SK-N-SH (cell line): Measurements from ENCODE around the gene DCP1B. TPM values are rescaled to one million over a fixed set of nuclear protein-coding genes. Genes with fewer than 3 reads are reported as not detected.

ENCODE experiments used
- CTCF ChIA-PET: fragments of 300-600, 350-600 bp; formaldehyde crosslinking; extraction: SDS; loops from one replicate; lab custom pipeline; 2021; lab: Yijun Ruan, JAX
- POLR2A ChIA-PET: fragments of 350-600 bp; sonication (Branson Sonifier 250); formaldehyde crosslinking; extraction: SDS; loops from one replicate; lab custom pipeline; 2020; ENCODE audit warnings: antibody characterized with exemption, inconsistent platforms; lab: Yijun Ruan, JAX
- DNase-seq: peaks from one replicate; pipeline ENCODE4 v3.0.0; 2012
- H2AFZ ChIP-seq: fragments of 200-600 bp; sonication (generic); 2 replicates; pipeline ENCODE4 v1.8.1; 2016; ENCODE audit warnings: antibody characterized with exemption, mild to moderate bottlenecking, low read depth
- H3F3A ChIP-seq: fragments of 200-600 bp; sonication (generic); replicated peaks from 2 replicates; pipeline ENCODE3; 2016; ENCODE audit warnings: antibody characterized with exemption, mild to moderate bottlenecking; ENCODE audit not compliant: insufficient read depth
- H3K27ac ChIP-seq, 2 experiments: fragments of 200-500 bp in 1 of 2; fragments of 200-600 bp in 1 of 2; sonication (Bioruptor generic) in 1 of 2; sonication (generic), shearing (Covaris generic) in 1 of 2; 2 replicates each; pipeline versions ENCODE4 v1.5.1 to v1.6.1; 2014 to 2016; ENCODE audit warnings: low read depth in 2 of 2, inconsistent platforms in 1 of 2, low read length in 1 of 2, mild to moderate bottlenecking in 1 of 2, mixed read lengths in 1 of 2
- H3K27me3 ChIP-seq: fragments of 200-600 bp; sonication (generic), shearing (Covaris generic); 2 replicates; pipeline ENCODE4 v1.6.1; 2016; ENCODE audit warnings: mixed run types; ENCODE audit not compliant: insufficient read depth
- H3K36me3 ChIP-seq, 2 experiments: fragments of 200-500 bp in 1 of 2; fragments of 200-600 bp in 1 of 2; sonication (Bioruptor generic) in 1 of 2; sonication (generic) in 1 of 2; replicated peaks in 1 of 2; 2 replicates each; pipeline versions ENCODE3 to v1.5.1; 2014 to 2016; ENCODE audit warnings: low read length in 1 of 2, mild to moderate bottlenecking in 1 of 2; ENCODE audit not compliant: insufficient read depth in 2 of 2, control insufficient read depth in 1 of 2
- H3K4me1 ChIP-seq, 2 experiments: fragments of 200-500 bp in 1 of 2; fragments of 200-600 bp in 1 of 2; sonication (Bioruptor generic) in 1 of 2; sonication (generic), shearing (Covaris generic) in 1 of 2; 2 replicates each; pipeline versions ENCODE4 v1.5.1 to v1.6.1; 2014 to 2016; ENCODE audit warnings: low read depth in 1 of 2, low read length in 1 of 2, mixed run types in 1 of 2; ENCODE audit not compliant: insufficient read depth in 2 of 2, control insufficient read depth in 1 of 2
- H3K4me2 ChIP-seq: fragments of 200-600 bp; sonication (generic), shearing (Covaris generic); 2 replicates; pipeline ENCODE4 v1.6.1; 2017; ENCODE audit warnings: mixed run types
- H3K4me3 ChIP-seq, 2 experiments: fragments of 200-500 bp in 1 of 2; fragments of 200-600 bp in 1 of 2; sonication (Bioruptor generic) in 1 of 2; sonication (generic), shearing (Covaris generic) in 1 of 2; 2 replicates each; pipeline versions ENCODE4 v1.5.1 to v1.8.1; 2014 to 2016; ENCODE audit warnings: low read depth in 2 of 2, inconsistent platforms in 1 of 2, low read length in 1 of 2, mild to moderate bottlenecking in 1 of 2, mixed read lengths in 1 of 2, moderate library complexity in 1 of 2
- H3K79me2 ChIP-seq: fragments of 200-600 bp; sonication (generic); 2 replicates; pipeline ENCODE4 v1.8.1; 2017; ENCODE audit warnings: mild to moderate bottlenecking; ENCODE audit not compliant: insufficient read depth
- H3K9ac ChIP-seq: fragments of 200-600 bp; sonication (generic); 2 replicates; pipeline ENCODE4 v1.6.1; 2017; ENCODE audit warnings: mixed run types
- H3K9me2 ChIP-seq: fragments of 200-600 bp; sonication (generic); 2 replicates; pipeline ENCODE4 v1.6.1; 2017; ENCODE audit warnings: mixed run types
- H3K9me3 ChIP-seq: fragments of 200-600 bp; sonication (generic); 2 replicates; pipeline ENCODE4 v1.6.1; 2017; ENCODE audit warnings: mixed run types, mild to moderate bottlenecking, moderate library complexity
- H4K20me1 ChIP-seq: fragments of 200-600 bp; sonication (generic); 2 replicates; pipeline ENCODE4 v1.6.1; 2017; ENCODE audit warnings: mild to moderate bottlenecking, mixed run types; ENCODE audit not compliant: insufficient read depth
- ELF1 ChIP-seq: IDR thresholded peaks from 2 replicates; pipeline ENCODE4 v1.4.0; 2012
- EP300 ChIP-seq, 2 experiments: IDR thresholded peaks; 2 replicates each; pipeline versions ENCODE4 v1.4.0 to v1.6.1; 2012; ENCODE audit warnings: borderline replicate concordance in 1 of 2, low read depth in 1 of 2, low read length in 1 of 2
- FOSL2 ChIP-seq: IDR thresholded peaks from 2 replicates; pipeline ENCODE4 v1.4.0; 2012; ENCODE audit warnings: low read depth, mild to moderate bottlenecking, moderate library complexity, borderline replicate concordance
- NFIC ChIP-seq: IDR thresholded peaks from 2 replicates; pipeline ENCODE4 v1.4.0; 2012; ENCODE audit warnings: borderline replicate concordance
- NRF1 ChIP-seq: IDR thresholded peaks from 2 replicates; pipeline ENCODE4 v1.6.1; 2012; ENCODE audit warnings: low read depth, mild to moderate bottlenecking, low read length
- POLR2AphosphoS5 ChIP-seq: IDR thresholded peaks from 2 replicates; pipeline ENCODE4 v1.6.1; 2012; ENCODE audit warnings: low read depth, low read length
- RAD21 ChIP-seq: IDR thresholded peaks from 2 replicates; pipeline ENCODE4 v1.6.1; 2012; ENCODE audit warnings: mild to moderate bottlenecking, low read length
- RFX5 ChIP-seq: IDR thresholded peaks from 2 replicates; pipeline ENCODE4 v1.6.1; 2012; ENCODE audit warnings: mild to moderate bottlenecking, improper control_type of control experiment, low read length
- TCF12 ChIP-seq: IDR thresholded peaks from 2 replicates; pipeline ENCODE4 v1.4.0; 2012
- WGBS: methylation state at CpG from one replicate; pipeline ENCODE4 v1.1.6; 2017; ENCODE audit warnings: low lambda C conversion rate; 5-methylcytosine and 5-hydroxymethylcytosine counted together
- polyA plus RNA-seq, 3 experiments: library from polyadenylated mRNA; depleted of rRNA; stranded (reverse); fragments of >200 nt; gene quantifications; 2 replicates each; pipeline ENCODE4 v1.2.3, GENCODE V29; 2012
- TF ChIP-seq, protein P1 (sequence below): IDR thresholded peaks from 2 replicates; pipeline ENCODE4 v1.6.1; 2012; ENCODE audit warnings: mild to moderate bottlenecking, low read depth, low read length, moderate library complexity
- TF ChIP-seq, protein P2 (sequence below): IDR thresholded peaks from 2 replicates; pipeline ENCODE4 v1.4.0; 2012; ENCODE audit warnings: low read depth

DCP1B gene
- polyA plus RNA-seq, 1 of the 3 experiments (the other 2 are of a cell fraction) = 18.8 TPM

DNA sequence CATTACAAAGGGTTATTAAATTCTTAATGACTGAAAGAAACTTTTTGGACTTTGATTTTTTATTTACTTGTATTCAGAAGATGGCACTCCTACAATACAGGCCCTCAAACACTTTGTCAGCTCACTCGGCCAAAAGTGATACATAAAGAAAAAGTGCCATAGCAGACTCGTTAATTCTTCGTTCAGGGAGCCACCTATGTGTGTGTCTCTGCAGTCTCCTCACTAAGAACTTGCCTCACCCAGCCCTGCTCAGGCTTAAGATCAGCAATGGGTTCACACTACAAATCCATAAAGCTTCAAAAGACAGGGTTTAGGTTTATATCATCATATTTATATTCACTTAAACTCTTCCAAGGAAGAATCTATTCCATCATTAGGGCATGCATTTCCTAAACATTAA lies 11.5 kb downstream of the DCP1B start:
- TF ChIP-seq, protein P1, sequence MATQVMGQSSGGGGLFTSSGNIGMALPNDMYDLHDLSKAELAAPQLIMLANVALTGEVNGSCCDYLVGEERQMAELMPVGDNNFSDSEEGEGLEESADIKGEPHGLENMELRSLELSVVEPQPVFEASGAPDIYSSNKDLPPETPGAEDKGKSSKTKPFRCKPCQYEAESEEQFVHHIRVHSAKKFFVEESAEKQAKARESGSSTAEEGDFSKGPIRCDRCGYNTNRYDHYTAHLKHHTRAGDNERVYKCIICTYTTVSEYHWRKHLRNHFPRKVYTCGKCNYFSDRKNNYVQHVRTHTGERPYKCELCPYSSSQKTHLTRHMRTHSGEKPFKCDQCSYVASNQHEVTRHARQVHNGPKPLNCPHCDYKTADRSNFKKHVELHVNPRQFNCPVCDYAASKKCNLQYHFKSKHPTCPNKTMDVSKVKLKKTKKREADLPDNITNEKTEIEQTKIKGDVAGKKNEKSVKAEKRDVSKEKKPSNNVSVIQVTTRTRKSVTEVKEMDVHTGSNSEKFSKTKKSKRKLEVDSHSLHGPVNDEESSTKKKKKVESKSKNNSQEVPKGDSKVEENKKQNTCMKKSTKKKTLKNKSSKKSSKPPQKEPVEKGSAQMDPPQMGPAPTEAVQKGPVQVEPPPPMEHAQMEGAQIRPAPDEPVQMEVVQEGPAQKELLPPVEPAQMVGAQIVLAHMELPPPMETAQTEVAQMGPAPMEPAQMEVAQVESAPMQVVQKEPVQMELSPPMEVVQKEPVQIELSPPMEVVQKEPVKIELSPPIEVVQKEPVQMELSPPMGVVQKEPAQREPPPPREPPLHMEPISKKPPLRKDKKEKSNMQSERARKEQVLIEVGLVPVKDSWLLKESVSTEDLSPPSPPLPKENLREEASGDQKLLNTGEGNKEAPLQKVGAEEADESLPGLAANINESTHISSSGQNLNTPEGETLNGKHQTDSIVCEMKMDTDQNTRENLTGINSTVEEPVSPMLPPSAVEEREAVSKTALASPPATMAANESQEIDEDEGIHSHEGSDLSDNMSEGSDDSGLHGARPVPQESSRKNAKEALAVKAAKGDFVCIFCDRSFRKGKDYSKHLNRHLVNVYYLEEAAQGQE = no peak
- TF ChIP-seq RFX5 (no peak), POLR2AphosphoS5 (no peak), TCF12 (no peak), RAD21 (no peak), NRF1 (no peak), FOSL2 (no peak)
- TF ChIP-seq, protein P2, sequence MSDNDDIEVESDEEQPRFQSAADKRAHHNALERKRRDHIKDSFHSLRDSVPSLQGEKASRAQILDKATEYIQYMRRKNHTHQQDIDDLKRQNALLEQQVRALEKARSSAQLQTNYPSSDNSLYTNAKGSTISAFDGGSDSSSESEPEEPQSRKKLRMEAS = no peak
- no peak overlapping the region for H3K4me2 ChIP-seq

DNA sequence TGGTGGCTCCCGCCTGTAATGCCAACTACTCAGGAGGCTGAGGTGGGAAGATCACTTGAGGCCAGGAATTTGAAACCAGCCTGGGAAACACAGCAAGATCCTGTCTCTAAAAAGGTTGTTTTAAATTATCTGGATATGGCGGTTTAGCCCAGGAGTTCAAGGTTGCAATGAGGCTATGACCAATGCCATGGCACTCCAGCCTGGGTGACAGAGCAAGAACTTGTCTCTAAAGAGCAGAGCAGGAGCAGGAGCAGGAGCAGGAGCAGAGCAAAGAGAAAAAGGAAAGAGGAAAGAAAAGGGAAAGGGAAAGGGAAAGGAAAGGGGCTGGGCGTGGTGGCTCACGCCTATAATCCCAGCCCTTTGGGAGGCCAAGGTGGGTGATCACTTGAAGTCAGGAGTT lies 15.1 kb downstream of the DCP1B start:
- 94% methylated on average over 4 of the region's 4 CpGs for WGBS

More for the DNA sequence above, 11.5 kb downstream of the DCP1B start:
- H3K36me3 ChIP-seq = peaks cover 66 to 73% of the 10 kb centered on the region in 2 experiments
- ChIA-PET POLR2A (interaction anchor here (2.4 kb wide), 1 partner anchor 12 kb away, joined by 8 read pairs; the partner anchor contains the start of gene DCP1B), CTCF (interaction anchor here (1.0 to 1.6 kb wide), 2 partner anchors 18 to 41 kb away, joined by 3 to 4 read pairs; no protein-coding TSS in a partner anchor)
- no peak overlapping the region for H2AFZ ChIP-seq
- H3K27ac ChIP-seq = peak overlapping the region in 1 of 2 experiments; percentile 44; a peak in 2 of 4 replicates
- peaks cover 2% of the 10 kb centered on the region; the same call in 1 of the 2 replicates for H3K79me2 ChIP-seq
- H4K20me1 ChIP-seq = no peaks in the 10 kb centered on the region
- peaks cover 3 to 7% of the 10 kb centered on the region in 2 experiments; a peak in 2 of 4 replicates for H3K4me1 ChIP-seq
- no peaks in the 10 kb centered on the region for H3K27me3 ChIP-seq
- no peaks in the 10 kb centered on the region for H3K9me2 ChIP-seq
- H3F3A ChIP-seq = peaks cover 12% of the 10 kb centered on the region
- no peak for DNase-seq
- H3K9ac ChIP-seq = no peak overlapping the region
- no peaks in the 10 kb centered on the region for H3K9me3 ChIP-seq
- H3K4me3 ChIP-seq = no peak overlapping the region
- WGBS = 95% methylated on average over 3 of the region's 3 CpGs

More for the DNA sequence above, 15.1 kb downstream of the DCP1B start:
- ChIA-PET POLR2A (no interaction called here), CTCF (interaction anchor here (2.1 kb wide), 1 partner anchor 45 kb away, joined by 7 read pairs; no protein-coding TSS in a partner anchor)
- Histone ChIP-seq H3K4me2 (no peak overlapping the region), H2AFZ (no peak overlapping the region), H3K27ac (no peak overlapping the region), H3K9me3 (peaks cover 13% of the 10 kb centered on the region; the same call in 1 of the 2 replicates), H4K20me1 (no peaks in the 10 kb centered on the region), H3K36me3 (peaks cover 68 to 77% of the 10 kb centered on the region in 2 experiments), H3K4me3 (no peak overlapping the region), H3F3A (peaks cover 9% of the 10 kb centered on the region), H3K4me1 (peaks cover 0 to 5% of the 10 kb centered on the region in 2 experiments; a peak in 1 of 4 replicates), H3K27me3 (no peaks in the 10 kb centered on the region), H3K79me2 (no peaks in the 10 kb centered on the region), H3K9me2 (no peaks in the 10 kb centered on the region), H3K9ac (no peak overlapping the region)
- no peak for TF ChIP-seq NFIC
- no peak for TF ChIP-seq ELF1
- no peak for TF ChIP-seq NRF1
- no peak for TF ChIP-seq EP300 (IDR thresholded peaks at IDR 0.05; ENCODE audit: borderline replicate concordance in 1 of 2, low read depth in 1 of 2, low read length in 1 of 2)
- no peak for DNase-seq
